ENCODE results near the gene ATP8A2. TPM values are rescaled to one million over a fixed set of nuclear protein-coding genes. Genes with fewer than 3 reads are reported as not detected.
A peak's percentile ranks its signal among the peaks of the same experiment; 100 is the strongest.

ATP8A2 gene
- total RNA-seq, 1 donor from 2014 or later: 1.3 TPM

- FAIRE-seq (no peak), DNase-seq (ENCODE audit: low read depth) (peak; percentile 61)
- H3K79me2 ChIP-seq (ENCODE audit: insufficient read depth, low read length): peaks cover 31% of the 10 kb centered on the region
- peak overlapping the region; percentile 43 for H3K27ac ChIP-seq (ENCODE audit: low read depth, low read length)
- no peaks in the 10 kb centered on the region for H3K27me3 ChIP-seq (ENCODE audit: insufficient read depth, low read length)
- TF ChIP-seq EZH2 (IDR thresholded peaks at IDR 0.05; ENCODE audit: insufficient read depth, low read length) (no peak), CTCF (IDR thresholded peaks at IDR 0.05; ENCODE audit: insufficient read depth, low read depth, low read length) (no peak)
- Mint-ChIP-seq H3K9me3 (ENCODE audit: unreplicated experiment) (no peaks in the 10 kb centered on the region), H3K4me3 (ENCODE audit: unreplicated experiment) (no peak overlapping the region), H3K27me3 (ENCODE audit: low read depth, unreplicated experiment) (no peaks in the 10 kb centered on the region), H3K27ac (ENCODE audit: unreplicated experiment) (peak overlapping the region; percentile 58), H3K36me3 (ENCODE audit: low read depth, unreplicated experiment) (peaks cover 11% of the 10 kb centered on the region), H3K4me1 (ENCODE audit: low read depth, unreplicated experiment) (peaks cover 8% of the 10 kb centered on the region)
- peaks cover 11% of the 10 kb centered on the region for H4K20me1 ChIP-seq (ENCODE audit: insufficient read depth, low read length)
- no peak overlapping the region for H3K4me2 ChIP-seq (ENCODE audit: low read length)
- H3K36me3 ChIP-seq (ENCODE audit: insufficient read depth, low read length): peaks cover 51% of the 10 kb centered on the region
- H3K4me3 ChIP-seq (ENCODE audit: insufficient read depth, low read depth, low read length): no peak overlapping the region
- H3K9me3 ChIP-seq (ENCODE audit: insufficient read depth, low read depth, low read length): no peaks in the 10 kb centered on the region
- H3K4me1 ChIP-seq (ENCODE audit: insufficient read depth, low read length): peaks cover 8% of the 10 kb centered on the region
- H2AFZ ChIP-seq (ENCODE audit: low read depth, low read length): no peak overlapping the region
- H3K9ac ChIP-seq (ENCODE audit: low read length): no peak overlapping the region
Observed at GRCh38 chr13:25330541-25330940, 41.2 kb upstream of the ATP8A2 start.

- H3K4me3 ChIP-seq (ENCODE audit: insufficient read depth, low read depth, low read length): no peak overlapping the region
- H3K9ac ChIP-seq (ENCODE audit: low read length): no peak overlapping the region
- no peak overlapping the region for H2AFZ ChIP-seq (ENCODE audit: low read depth, low read length)
- peak; percentile 4 for DNase-seq (ENCODE audit: low read depth)
- no peak overlapping the region for H3K27ac Mint-ChIP-seq (ENCODE audit: unreplicated experiment)
- no peak for TF ChIP-seq EZH2 (IDR thresholded peaks at IDR 0.05; ENCODE audit: insufficient read depth, low read length)
- TF ChIP-seq CTCF (IDR thresholded peaks at IDR 0.05; ENCODE audit: insufficient read depth, low read depth, low read length): no peak
- H3K4me1 Mint-ChIP-seq (ENCODE audit: low read depth, unreplicated experiment): no peaks in the 10 kb centered on the region
- H3K79me2 ChIP-seq (ENCODE audit: insufficient read depth, low read length): peaks cover 31% of the 10 kb centered on the region
- peaks cover 42% of the 10 kb centered on the region for H3K36me3 ChIP-seq (ENCODE audit: insufficient read depth, low read length)
- peak; percentile 32 for FAIRE-seq
- H3K27ac ChIP-seq (ENCODE audit: low read depth, low read length): no peak overlapping the region
- peaks cover 2% of the 10 kb centered on the region for H3K36me3 Mint-ChIP-seq (ENCODE audit: low read depth, unreplicated experiment)
- no peaks in the 10 kb centered on the region for H3K9me3 ChIP-seq (ENCODE audit: insufficient read depth, low read depth, low read length)
- no peak overlapping the region for H3K4me2 ChIP-seq (ENCODE audit: low read length)
- peaks cover 13% of the 10 kb centered on the region for H4K20me1 ChIP-seq (ENCODE audit: insufficient read depth, low read length)
- no peaks in the 10 kb centered on the region for H3K27me3 Mint-ChIP-seq (ENCODE audit: low read depth, unreplicated experiment)
- H3K4me1 ChIP-seq (ENCODE audit: insufficient read depth, low read length): no peaks in the 10 kb centered on the region
- no peak overlapping the region for H3K4me3 Mint-ChIP-seq (ENCODE audit: unreplicated experiment)
- no peaks in the 10 kb centered on the region for H3K27me3 ChIP-seq (ENCODE audit: insufficient read depth, low read length)
- no peaks in the 10 kb centered on the region for H3K9me3 Mint-ChIP-seq (ENCODE audit: unreplicated experiment)
Observed at GRCh38 chr13:25335856-25336255, 35.9 kb upstream of the ATP8A2 start.

GRCh38 chr13:25345576-25345975 lies 26.2 kb upstream of the ATP8A2 start:
- H3K36me3 Mint-ChIP-seq (ENCODE audit: low read depth, unreplicated experiment): peaks cover 2% of the 10 kb centered on the region
- H3K27ac Mint-ChIP-seq (ENCODE audit: unreplicated experiment): no peak overlapping the region
- no peaks in the 10 kb centered on the region for H3K9me3 Mint-ChIP-seq (ENCODE audit: unreplicated experiment)
- H3K4me3 Mint-ChIP-seq (ENCODE audit: unreplicated experiment): no peak overlapping the region
- no peak for FAIRE-seq
- Histone ChIP-seq H3K27ac (ENCODE audit: low read depth, low read length) (no peak overlapping the region), H3K4me2 (ENCODE audit: low read length) (no peak overlapping the region), H3K4me3 (ENCODE audit: insufficient read depth, low read depth, low read length) (no peak overlapping the region), H3K36me3 (ENCODE audit: insufficient read depth, low read length) (peaks cover 6% of the 10 kb centered on the region), H3K4me1 (ENCODE audit: insufficient read depth, low read length) (no peaks in the 10 kb centered on the region), H3K27me3 (ENCODE audit: insufficient read depth, low read length) (no peaks in the 10 kb centered on the region), H2AFZ (ENCODE audit: low read depth, low read length) (no peak overlapping the region), H3K9ac (ENCODE audit: low read length) (no peak overlapping the region), H3K79me2 (ENCODE audit: insufficient read depth, low read length) (no peaks in the 10 kb centered on the region), H3K9me3 (ENCODE audit: insufficient read depth, low read depth, low read length) (no peaks in the 10 kb centered on the region), H4K20me1 (ENCODE audit: insufficient read depth, low read length) (no peaks in the 10 kb centered on the region)
- no peaks in the 10 kb centered on the region for H3K27me3 Mint-ChIP-seq (ENCODE audit: low read depth, unreplicated experiment)
- DNase-seq (ENCODE audit: low read depth): no peak
- no peak for TF ChIP-seq EZH2 (IDR thresholded peaks at IDR 0.05; ENCODE audit: insufficient read depth, low read length)
- TF ChIP-seq CTCF (IDR thresholded peaks at IDR 0.05; ENCODE audit: insufficient read depth, low read depth, low read length): no peak
- no peaks in the 10 kb centered on the region for H3K4me1 Mint-ChIP-seq (ENCODE audit: low read depth, unreplicated experiment)

Measured in astrocyte (in vitro differentiated cells and primary cell).